IPS-20b (cell line): ENCODE results near the gene ALMS1.

Source experiments
- H3K27ac ChIP-seq: one replicate; pipeline ENCODE4 v1.5.1; 2013; ENCODE audit warnings: low read length
- H3K27me3 ChIP-seq: 2 replicates; pipeline ENCODE4 v1.6.1; 2013; ENCODE audit warnings: mild to moderate bottlenecking, low read length, inconsistent platforms; ENCODE audit not compliant: insufficient read depth
- H3K36me3 ChIP-seq: 2 replicates; pipeline ENCODE4 v1.6.1; 2013; ENCODE audit warnings: low read depth, mild to moderate bottlenecking, inconsistent platforms, low read length, moderate library complexity; ENCODE audit not compliant: insufficient read depth
- H3K4me1 ChIP-seq: 2 replicates; pipeline ENCODE4 v1.6.1; 2013; ENCODE audit warnings: mild to moderate bottlenecking, control low read depth, inconsistent platforms, low read length, moderate library complexity; ENCODE audit not compliant: insufficient read depth
- H3K4me3 ChIP-seq: 2 replicates; pipeline ENCODE4 v1.5.1; 2013; ENCODE audit warnings: mild to moderate bottlenecking, low read length, inconsistent platforms
- H3K9ac ChIP-seq: 2 replicates; pipeline ENCODE4 v1.6.1; 2013; ENCODE audit warnings: low read depth, mild to moderate bottlenecking, inconsistent platforms, low read length, moderate library complexity
- H3K9me3 ChIP-seq: 2 replicates; pipeline ENCODE4 v1.6.1; 2013; ENCODE audit warnings: mild to moderate bottlenecking, low read depth, low read length, inconsistent platforms; ENCODE audit not compliant: insufficient read depth

The ALMS1 gene

GRCh38 chr2:73408198-73408597 is 22.6 kb downstream of the ALMS1 start:
- H3K4me1 ChIP-seq = no peaks in the 10 kb centered on the region

GRCh38 chr2:73414696-73415095 is 29.1 kb downstream of the ALMS1 start:
- Histone ChIP-seq H3K36me3 (peaks cover 10% of the 10 kb centered on the region), H3K4me1 (no peaks in the 10 kb centered on the region), H3K27ac (no peak overlapping the region), H3K9ac (no peak overlapping the region), H3K27me3 (no peaks in the 10 kb centered on the region), H3K4me3 (no peak overlapping the region), H3K9me3 (no peaks in the 10 kb centered on the region)

More at GRCh38 chr2:73408198-73408597, 22.6 kb downstream of the ALMS1 start:
- Histone ChIP-seq H3K9me3 (0 out of 2 replicates have a peak, but pooled peaks cover under 1% of the 10 kb centered on the region), H3K4me3 (no peak overlapping the region), H3K36me3 (no peaks in the 10 kb centered on the region), H3K9ac (no peak overlapping the region), H3K27ac (no peak overlapping the region), H3K27me3 (no peaks in the 10 kb centered on the region)

- no peak overlapping the region for H3K27ac ChIP-seq
- no peaks in the 10 kb centered on the region for H3K9me3 ChIP-seq
- no peak overlapping the region for H3K4me3 ChIP-seq
- H3K4me1 ChIP-seq = no peaks in the 10 kb centered on the region
- no peaks in the 10 kb centered on the region for H3K27me3 ChIP-seq
- H3K9ac ChIP-seq = no peak overlapping the region
- H3K36me3 ChIP-seq = peaks cover 22% of the 10 kb centered on the region
Observed at GRCh38 chr2:73415906-73416305, 30.3 kb downstream of the ALMS1 start.

- Histone ChIP-seq H3K27ac (no peak overlapping the region), H3K36me3 (peaks cover 39% of the 10 kb centered on the region)
Observed at GRCh38 chr2:73418343-73418742, 32.7 kb downstream of the ALMS1 start.

GRCh38 chr2:73423913-73424312 is 38.3 kb downstream of the ALMS1 start:
- Histone ChIP-seq H3K36me3 (peaks cover 60% of the 10 kb centered on the region), H3K9me3 (no peaks in the 10 kb centered on the region), H3K9ac (no peak overlapping the region), H3K4me1 (no peaks in the 10 kb centered on the region), H3K27me3 (no peaks in the 10 kb centered on the region), H3K27ac (no peak overlapping the region), H3K4me3 (no peak overlapping the region)

More at GRCh38 chr2:73418343-73418742, 32.7 kb downstream of the ALMS1 start:
- Histone ChIP-seq H3K27me3 (no peaks in the 10 kb centered on the region), H3K4me1 (no peaks in the 10 kb centered on the region), H3K9ac (no peak overlapping the region), H3K9me3 (no peaks in the 10 kb centered on the region), H3K4me3 (no peak overlapping the region)

- Histone ChIP-seq H3K9me3 (no peaks in the 10 kb centered on the region), H3K36me3 (peaks cover 38% of the 10 kb centered on the region), H3K27me3 (no peaks in the 10 kb centered on the region), H3K27ac (no peak overlapping the region), H3K4me1 (no peaks in the 10 kb centered on the region), H3K4me3 (no peak overlapping the region), H3K9ac (no peak overlapping the region)
Observed at GRCh38 chr2:73426176-73426575, 40.5 kb downstream of the ALMS1 start.

GRCh38 chr2:73436019-73436418 is 50.4 kb downstream of the ALMS1 start:
- 0 out of 2 replicates have a peak, but pooled peaks cover 5% of the 10 kb centered on the region for H3K9me3 ChIP-seq
- H3K4me1 ChIP-seq = no peaks in the 10 kb centered on the region
- peaks cover 65% of the 10 kb centered on the region for H3K36me3 ChIP-seq
- H3K4me3 ChIP-seq = no peak overlapping the region
- no peak overlapping the region for H3K27ac ChIP-seq
- H3K27me3 ChIP-seq = no peaks in the 10 kb centered on the region
- H3K9ac ChIP-seq = no peak overlapping the region

- Histone ChIP-seq H3K27ac (no peak overlapping the region), H3K36me3 (peaks cover 46% of the 10 kb centered on the region), H3K4me3 (no peak overlapping the region), H3K4me1 (no peaks in the 10 kb centered on the region), H3K27me3 (no peaks in the 10 kb centered on the region), H3K9me3 (no peaks in the 10 kb centered on the region), H3K9ac (no peak overlapping the region)
Observed at GRCh38 chr2:73444202-73444601, 58.6 kb downstream of the ALMS1 start.

GRCh38 chr2:73448856-73449255 is 63.2 kb downstream of the ALMS1 start:
- H3K9me3 ChIP-seq = no peaks in the 10 kb centered on the region
- H3K4me3 ChIP-seq = no peak overlapping the region
- H3K9ac ChIP-seq = no peak overlapping the region
- H3K27ac ChIP-seq = no peak overlapping the region
- H3K27me3 ChIP-seq = no peaks in the 10 kb centered on the region
- H3K4me1 ChIP-seq = no peaks in the 10 kb centered on the region
- H3K36me3 ChIP-seq = peaks cover 79% of the 10 kb centered on the region

- Histone ChIP-seq H3K9ac (no peak overlapping the region), H3K36me3 (peaks cover 79% of the 10 kb centered on the region)
Observed at GRCh38 chr2:73449404-73449803, 63.8 kb downstream of the ALMS1 start.

GRCh38 chr2:73451263-73451972 is 65.8 kb downstream of the ALMS1 start:
- Histone ChIP-seq H3K4me1 (no peaks in the 10 kb centered on the region), H3K36me3 (peaks cover 95% of the 10 kb centered on the region), H3K9ac (no peak overlapping the region), H3K27ac (no peak overlapping the region), H3K27me3 (no peaks in the 10 kb centered on the region), H3K9me3 (no peaks in the 10 kb centered on the region), H3K4me3 (no peak overlapping the region)

More at GRCh38 chr2:73449404-73449803, 63.8 kb downstream of the ALMS1 start:
- Histone ChIP-seq H3K9me3 (no peaks in the 10 kb centered on the region), H3K27me3 (no peaks in the 10 kb centered on the region), H3K27ac (no peak overlapping the region), H3K4me3 (no peak overlapping the region), H3K4me1 (no peaks in the 10 kb centered on the region)

GRCh38 chr2:73457982-73458381 is 72.3 kb downstream of the ALMS1 start:
- Histone ChIP-seq H3K27me3 (no peaks in the 10 kb centered on the region), H3K4me1 (no peaks in the 10 kb centered on the region), H3K36me3 (peaks cover 70% of the 10 kb centered on the region)

More at GRCh38 chr2:73457982-73458381, 72.3 kb downstream of the ALMS1 start:
- Histone ChIP-seq H3K4me3 (no peak overlapping the region), H3K9ac (no peak overlapping the region), H3K27ac (no peak overlapping the region), H3K9me3 (peaks cover 28% of the 10 kb centered on the region)
